SKM-1 treated with dmso at 0.1 percent for 144 hours (cell line): Measurements from ENCODE around the gene MYBPC1.
"Not testable (repeated sequence)": the region's sequence is repeated elsewhere in the genome, so short reads cannot be mapped to it uniquely, and the experiment has no call there.

Experiments
- DNase-seq: peaks from one replicate; lab custom pipeline; 2025; ENCODE audit not compliant: unreplicated experiment; lab: John Stamatoyannopoulos, UW

Gene MYBPC1

DNA sequence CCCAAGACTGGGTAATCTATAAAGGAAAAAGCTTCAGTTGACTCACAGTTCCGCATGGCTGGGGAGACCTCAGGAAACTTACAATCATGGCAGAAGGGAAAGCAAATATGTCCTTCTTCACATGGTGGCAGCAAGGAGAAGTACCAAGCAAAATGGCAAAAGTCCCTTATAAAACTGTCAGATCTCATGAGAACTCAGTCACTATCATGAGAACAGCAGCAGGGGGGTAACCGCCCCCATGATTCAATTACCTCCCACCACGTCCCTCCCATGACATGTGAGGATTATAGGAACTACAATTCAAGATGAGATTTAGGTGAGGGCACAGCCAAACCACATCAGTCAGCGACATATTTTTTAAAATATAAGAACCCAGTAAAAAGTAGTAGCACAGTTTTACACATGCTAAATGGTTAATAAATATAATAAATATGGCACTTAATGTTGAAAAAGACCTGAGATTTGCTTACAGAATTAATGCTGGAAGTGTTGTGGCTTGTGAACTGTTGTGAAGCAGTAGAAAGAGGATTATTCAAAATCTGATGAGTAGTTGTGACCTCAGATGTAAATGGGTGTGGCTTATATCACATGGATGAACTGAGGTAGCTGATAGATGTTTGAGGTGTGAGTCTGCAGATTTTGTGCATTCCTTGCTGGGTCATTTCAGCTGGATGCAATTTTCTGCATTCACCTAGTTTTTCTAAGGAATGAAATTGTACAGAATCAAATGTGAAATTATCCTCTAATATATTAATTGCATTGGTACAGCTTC lies 55.8 kb downstream of the MYBPC1 start:
- DNase-seq = no peak

DNA sequence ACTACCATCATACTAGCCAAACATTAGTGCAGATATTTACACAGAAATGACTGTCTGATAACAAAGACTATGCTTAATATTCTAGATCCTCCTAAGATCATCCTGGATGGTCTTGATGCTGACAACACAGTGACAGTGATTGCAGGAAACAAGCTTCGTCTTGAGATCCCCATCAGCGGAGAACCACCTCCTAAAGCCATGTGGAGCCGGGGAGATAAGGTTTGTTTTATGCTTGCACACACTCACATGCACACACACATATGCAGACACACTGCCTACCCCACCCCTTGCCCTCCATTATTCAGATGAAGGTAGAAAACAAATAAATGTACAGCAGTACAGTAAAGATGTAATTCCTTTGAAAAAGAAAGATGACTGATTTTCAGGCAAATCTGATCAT lies 58.3 kb downstream of the MYBPC1 start:
- DNase-seq = no peak

DNA sequence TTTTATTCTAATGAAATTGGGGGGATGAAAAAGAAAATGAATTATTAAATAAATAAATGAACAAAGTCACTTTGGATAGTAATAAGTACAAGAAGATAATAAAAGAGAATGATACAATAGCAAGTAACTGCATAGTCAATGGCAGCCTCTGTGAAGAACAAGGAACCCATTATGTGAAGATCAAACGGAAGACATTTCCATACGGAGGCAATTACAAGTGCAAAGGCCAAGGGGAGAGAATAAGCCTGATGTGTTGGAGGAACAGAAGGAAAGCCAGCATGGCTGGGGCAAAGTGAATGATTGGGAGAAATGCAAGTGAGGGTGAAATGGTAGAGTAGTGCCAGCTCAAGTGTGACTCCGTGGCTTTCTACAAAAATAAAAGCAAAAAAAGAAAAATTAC lies 58.7 kb downstream of the MYBPC1 start:
- DNase-seq = no peak

DNA sequence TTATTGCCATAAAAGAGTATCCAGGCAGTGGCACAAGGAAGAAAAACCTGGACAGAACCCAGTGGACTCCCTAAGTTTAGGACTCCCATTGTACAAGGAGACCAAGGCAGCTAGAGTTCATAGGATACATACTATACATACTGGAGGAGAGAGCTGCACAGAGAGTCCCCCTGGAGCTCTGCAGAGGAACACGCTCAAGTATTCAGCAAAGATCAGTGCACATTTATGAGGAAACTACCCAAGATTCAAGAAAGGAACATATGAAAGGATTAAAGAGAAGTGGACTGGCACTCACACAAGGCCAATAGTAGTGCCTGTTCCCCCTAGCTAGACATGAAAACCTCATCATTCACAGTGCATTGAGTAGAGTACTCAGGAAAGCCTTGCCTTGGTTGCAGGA lies 59.7 kb downstream of the MYBPC1 start:
- no peak for DNase-seq

DNA sequence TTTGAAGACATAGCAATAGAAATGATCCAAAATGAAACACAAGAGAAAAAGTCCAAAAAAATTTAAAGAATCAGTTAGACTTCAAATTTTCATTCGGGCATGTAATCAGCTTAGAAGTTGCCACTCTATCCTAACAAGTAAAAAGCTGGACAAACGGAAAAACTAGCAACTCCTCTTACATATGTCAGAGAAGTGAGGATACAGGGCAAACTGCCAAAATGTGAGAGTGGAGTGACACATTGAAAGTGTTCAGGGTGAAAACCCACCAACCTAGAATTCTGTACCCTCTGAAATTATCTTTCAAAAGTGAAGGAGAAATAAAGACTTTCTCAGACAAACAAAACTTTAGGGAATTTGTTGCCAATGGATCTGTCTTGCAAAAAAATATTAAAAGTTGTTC lies 60.6 kb downstream of the MYBPC1 start:
- DNase-seq = no peak

DNA sequence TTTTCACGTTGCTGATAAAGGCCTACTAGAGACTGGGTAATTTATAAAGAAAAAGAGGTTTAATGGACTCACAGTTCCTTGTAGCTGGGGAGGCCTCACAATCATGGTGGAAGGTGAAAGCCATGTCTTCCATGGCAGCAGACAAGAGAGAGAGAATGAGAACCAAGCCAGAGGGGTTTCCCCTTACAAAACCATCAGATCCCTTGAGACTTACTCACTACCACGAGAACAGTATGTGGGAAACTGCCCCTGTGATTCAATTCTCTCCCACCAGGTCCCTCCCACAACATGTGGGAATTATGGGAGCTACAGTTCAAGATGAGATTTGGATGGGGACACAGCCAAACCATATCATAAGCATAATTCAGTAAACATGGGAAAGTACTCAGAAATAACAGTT lies 65.9 kb downstream of the MYBPC1 start:
- not testable (repeated sequence) for DNase-seq

DNA sequence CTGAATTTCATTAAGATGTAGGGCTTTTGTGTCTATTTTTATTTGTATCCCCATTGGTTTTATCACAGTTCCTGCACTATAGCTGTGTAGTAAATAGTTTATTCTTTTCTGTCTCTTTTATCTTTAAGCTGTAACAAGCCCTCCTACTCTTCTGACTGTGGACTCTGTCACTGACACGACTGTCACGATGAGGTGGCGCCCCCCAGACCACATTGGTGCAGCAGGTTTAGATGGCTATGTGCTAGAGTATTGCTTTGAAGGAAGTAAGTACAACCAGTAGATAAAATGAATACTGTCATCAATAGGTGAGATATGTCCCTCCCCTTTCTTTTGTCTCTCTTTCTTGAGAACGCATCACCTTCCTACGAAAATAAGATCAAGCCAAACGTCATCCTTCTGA lies 68.5 kb downstream of the MYBPC1 start:
- DNase-seq = no peak

DNA sequence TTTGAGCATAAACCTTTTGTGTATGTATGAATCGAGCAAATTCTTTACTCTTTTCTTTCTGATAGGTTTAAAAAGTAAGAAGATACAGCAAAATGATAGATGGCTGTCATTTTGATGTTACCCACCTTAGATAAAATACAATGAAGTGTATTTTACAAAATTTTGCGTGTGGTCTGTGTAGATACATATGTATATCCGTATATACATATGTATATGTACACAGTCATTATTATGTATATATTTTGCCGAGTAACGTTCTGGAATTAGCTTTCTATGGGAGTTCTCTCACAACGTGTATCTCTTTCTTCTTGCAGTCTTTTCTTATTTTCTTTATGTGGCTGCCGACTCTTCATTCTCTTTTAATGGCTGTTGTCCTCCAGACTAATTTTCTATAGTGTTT lies 70.2 kb downstream of the MYBPC1 start:
- DNase-seq = no peak

DNA sequence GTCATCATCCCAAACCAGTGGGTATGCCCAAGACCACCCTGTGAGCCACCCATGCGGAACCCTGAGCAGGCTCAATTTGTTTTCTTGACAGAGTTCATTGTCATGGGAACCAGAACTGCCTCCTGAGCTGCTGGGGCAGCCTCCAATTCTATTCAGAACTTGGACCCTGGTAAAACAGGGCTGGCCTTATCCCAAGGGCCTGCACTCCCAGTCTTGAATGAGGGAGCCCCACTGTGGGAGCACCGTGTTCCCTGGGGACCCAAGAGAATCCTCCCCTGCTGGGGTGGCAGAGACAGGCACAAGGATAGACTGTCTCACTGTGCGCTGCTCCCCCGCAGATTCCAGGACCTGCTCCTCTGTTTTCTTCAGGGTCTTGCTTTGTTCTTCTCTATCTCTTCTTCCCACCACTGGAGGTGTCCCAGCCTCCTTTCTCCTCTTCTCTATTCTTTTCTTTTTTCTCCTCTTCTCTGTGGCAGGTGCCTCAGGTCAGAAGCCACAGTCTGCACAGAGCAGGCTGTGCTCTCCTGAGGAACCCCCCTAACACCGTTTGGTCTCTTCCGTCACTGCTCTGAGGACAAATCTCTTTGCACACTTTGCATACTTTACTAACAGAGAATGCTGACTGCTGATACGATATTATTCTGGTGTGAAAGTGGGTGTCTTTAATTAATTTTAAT lies 71.4 kb downstream of the MYBPC1 start:
- DNase-seq = no peak

DNA sequence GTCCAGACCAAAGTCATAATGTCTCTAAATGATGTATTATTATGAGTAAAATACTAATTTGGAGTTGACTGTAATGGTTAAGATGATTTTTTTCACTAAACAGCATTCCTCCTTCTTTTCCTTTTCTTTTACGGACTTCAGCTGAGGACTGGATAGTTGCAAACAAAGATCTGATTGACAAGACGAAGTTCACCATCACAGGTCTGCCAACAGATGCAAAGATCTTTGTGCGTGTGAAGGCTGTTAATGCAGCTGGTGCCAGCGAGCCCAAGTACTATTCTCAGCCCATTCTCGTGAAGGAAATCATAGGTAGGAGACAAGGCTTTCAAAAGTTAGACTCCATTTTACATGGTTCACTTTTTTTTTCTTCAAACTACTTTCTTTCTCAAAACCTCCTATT lies 72.8 kb downstream of the MYBPC1 start:
- no peak for DNase-seq

DNA sequence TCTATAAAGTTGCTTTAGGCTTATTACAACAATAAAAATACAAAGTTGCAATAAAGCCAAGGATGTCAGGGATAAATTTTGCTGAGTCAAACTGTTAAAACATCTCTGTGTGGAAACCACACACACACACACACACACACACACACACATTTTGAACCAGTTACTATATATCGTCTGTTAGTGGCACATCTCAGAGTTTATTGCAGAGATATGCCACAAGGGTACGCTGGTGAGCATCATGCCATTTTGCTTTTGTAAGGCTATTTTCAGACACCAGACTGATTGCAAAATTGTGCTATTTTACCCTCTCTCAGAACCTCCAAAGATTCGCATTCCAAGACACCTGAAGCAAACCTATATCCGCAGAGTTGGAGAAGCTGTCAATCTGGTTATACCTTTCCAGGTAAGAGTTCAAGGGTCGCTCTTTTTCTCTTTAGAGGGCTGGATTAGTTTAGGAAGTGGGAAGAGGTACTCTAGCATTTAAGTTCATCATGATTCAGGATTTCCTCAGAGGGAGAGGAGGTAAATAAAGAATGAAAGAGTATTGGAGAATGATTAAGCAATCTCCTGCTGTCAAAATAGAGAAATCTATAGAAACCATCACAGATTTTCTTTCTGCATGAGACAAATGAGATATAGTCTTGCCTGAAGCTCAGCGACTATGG lies 75.4 kb downstream of the MYBPC1 start:
- DNase-seq = peak; percentile 53

DNA sequence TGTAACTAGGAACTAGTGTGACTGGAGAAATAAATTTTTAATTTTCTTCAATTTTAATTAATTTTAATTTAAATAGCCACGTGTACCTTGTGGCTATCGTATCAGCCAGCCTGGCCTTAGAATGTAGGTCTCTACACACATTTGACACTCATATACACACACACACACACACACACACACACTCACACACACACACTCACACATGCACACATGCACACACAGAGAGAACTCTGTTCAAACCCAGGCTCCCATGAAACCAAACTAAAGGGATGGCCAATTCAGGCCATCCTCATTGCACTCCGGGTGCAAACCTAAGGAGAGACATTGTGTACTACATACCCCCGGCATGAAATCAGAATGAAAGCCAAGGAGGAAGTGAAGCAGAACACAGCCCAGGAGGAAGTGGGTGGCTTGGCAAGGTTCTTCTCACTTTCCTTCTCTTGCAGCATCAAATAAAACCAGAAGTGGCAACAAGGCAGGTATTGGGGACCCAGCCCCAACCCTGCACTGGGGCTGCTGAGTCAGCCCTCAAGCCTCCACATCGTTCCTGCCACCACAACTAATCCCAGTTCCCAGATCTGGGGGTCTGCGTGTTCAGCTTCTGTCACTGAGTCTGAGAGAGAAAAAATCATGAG lies 76.5 kb downstream of the MYBPC1 start:
- peak; percentile 61 for DNase-seq

DNA sequence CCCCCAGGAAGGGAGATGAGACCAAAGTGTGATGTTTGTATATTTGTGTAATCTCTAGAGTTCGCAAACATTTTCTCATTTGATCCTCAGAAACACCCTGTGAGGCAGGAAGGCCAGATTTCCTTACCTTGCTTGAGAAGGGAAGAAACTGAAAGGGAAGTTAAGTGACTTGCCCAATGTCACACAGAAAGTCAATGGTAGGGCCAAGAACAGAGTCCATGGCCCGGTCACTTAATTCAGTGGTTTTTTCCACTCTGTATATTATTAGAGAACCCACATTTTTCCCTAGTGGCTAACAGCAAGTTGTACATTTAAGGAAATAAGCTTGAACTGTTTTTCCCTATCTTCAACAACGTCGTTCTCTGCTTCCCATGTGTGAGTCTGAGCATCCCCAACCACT lies 77.1 kb downstream of the MYBPC1 start:
- DNase-seq = peak; percentile 40

DNA sequence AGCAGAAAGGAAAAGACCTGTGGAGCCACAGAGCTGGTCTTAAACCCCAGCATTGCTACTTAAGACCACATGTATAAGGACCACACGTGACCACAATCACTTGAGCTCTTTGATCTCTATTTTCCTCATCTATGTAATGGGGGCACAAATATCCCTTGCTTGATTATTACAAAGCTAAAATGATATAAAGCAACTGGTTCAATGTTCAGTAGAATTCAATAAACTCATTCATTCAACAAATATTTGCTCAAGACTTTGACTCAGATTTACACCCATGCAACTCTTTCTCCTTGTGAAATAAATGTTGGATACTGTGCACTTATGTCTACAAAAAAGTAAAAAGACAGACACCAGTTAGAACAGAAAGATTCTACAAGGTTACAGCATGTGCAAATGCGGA lies 80.8 kb downstream of the MYBPC1 start:
- DNase-seq = no peak

DNA sequence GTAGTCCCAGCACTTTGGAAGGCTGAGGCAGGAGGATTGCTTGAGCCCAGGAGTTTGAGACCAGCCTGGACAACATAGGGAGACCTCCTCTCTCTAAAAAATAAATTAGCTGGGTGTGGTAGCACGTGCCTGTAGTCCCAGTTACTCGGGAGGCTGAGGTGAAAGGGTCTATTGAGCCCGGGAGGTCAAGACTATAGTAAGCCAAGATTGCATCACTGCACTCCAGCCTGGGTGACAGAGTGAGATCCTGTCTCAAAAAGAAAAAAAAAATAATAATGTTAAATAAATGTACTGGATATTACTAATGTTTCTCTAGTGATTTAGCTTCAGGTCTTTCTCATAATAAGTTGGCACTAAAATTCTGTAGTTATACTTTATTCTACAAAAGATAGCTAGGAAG lies 81.7 kb downstream of the MYBPC1 start:
- not testable (repeated sequence) for DNase-seq

DNA sequence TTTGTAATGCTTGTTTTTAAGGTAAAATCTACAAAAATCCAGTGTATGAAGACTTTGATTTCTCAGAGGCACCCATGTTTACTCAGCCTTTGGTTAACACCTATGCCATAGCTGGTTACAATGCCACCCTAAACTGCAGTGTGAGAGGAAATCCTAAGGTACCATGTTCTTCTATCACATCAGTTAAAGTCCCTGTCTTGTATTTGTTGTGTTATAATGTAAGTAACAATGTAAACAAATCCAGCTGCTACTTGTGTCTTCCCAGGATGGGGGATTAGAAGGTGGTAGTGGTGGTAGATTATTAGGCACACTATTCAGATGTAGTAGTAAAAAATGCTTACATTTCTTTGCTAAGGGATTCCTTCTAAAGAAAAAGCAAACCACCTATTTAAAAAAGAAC lies 83.3 kb downstream of the MYBPC1 start:
- no peak for DNase-seq

DNA sequence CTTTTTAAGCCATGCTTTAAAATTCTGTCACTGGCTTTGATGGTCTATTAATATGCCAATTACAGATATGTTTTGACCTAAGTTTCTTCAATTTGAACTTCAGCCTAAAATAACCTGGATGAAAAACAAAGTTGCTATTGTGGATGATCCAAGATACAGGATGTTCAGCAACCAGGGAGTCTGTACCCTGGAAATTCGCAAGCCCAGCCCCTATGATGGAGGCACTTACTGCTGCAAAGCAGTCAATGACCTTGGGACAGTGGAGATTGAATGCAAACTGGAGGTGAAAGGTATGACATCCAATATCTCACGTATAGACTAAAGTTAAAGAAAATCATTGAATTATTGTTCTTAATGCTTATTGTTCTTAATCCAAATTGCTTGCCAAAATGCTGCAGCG lies 85.5 kb downstream of the MYBPC1 start:
- DNase-seq = no peak

DNA sequence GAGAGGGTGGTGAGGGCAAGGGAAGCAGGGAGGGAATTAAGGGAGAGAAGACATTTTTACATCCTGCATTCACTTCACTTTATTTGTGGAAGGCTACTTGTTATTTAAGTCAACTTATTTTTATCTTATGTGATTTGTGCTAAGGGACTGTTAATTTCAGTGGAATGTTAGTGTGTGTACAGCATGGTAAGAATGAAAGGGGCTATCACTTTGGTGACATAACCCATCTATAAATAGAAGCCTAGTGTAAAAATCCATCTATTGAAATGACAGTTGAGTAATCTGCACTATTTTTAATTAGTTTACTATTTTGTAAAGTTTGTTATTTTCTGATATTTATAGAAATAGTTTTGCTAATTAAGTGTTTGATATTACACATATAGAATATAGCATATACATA lies 85.9 kb downstream of the MYBPC1 start:
- no peak for DNase-seq

DNA sequence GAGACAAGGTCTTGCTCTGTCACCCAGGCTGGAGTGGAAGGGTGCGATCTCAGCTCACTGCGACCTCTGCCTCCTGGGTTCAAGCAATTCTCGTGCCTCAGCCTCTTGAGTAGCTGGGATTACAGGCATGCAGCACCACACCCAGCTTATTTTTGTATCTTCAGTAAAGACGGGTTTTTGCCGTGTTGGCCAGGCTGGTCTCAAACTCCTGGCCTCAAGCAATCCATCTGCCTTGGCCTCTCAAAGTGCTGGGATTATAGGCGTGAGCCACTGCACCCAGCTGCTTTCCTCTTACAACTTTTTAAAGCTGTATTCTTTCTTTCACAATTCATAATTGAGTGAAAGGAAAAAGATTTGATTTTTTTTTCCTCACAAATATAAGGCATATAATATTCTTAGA lies 86.9 kb downstream of the MYBPC1 start:
- not testable (repeated sequence) for DNase-seq

DNA sequence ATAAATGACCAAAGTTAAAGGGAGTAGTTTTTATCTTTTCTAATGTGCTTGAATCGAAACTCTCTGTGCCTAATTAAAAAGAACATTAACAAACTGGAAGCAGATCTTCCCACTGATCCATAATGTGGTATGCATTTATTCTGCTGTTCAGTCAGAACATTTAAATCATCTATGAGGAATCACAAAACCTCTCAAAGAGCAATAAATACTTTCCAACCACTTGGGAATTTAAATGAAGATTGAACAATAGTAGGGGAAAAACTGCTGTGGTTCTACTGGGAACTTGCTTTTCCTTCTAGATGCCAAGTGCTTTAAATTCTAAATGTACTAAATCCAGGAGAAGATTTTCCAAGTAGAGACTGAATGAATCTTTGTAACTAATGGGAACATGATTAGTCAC lies 90.3 kb downstream of the MYBPC1 start:
- DNase-seq = no peak

DNA sequence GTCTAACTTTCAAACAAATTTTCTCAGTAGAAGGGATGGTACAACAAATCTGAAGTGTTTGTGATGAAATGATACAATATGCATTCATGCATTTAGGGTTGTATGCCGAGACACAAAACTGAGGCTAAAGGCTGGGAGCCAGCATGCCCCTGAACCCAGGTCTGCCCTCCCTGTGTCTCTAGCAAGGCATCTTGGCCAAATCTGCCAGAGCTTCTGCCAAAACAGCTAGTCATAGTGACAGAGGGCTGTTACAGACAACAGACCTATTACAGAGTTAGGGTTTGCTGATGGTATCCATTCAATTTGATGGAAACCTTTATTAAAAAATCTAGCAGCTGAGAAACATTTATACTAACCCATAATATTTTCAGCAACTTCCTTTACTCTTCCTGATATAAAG lies 91.4 kb downstream of the MYBPC1 start:
- DNase-seq = no peak
